GM18511 (cell line): ENCODE data around the gene DMD.

Source experiments
- ATAC-seq: cut with Tn5 transposase; IDR thresholded peaks from one replicate; pipeline ENCODE4 v1.9.1; 2021; ENCODE audit warnings: mild to moderate bottlenecking, moderate library complexity; ENCODE audit not compliant: unreplicated experiment

Gene DMD

DNA sequence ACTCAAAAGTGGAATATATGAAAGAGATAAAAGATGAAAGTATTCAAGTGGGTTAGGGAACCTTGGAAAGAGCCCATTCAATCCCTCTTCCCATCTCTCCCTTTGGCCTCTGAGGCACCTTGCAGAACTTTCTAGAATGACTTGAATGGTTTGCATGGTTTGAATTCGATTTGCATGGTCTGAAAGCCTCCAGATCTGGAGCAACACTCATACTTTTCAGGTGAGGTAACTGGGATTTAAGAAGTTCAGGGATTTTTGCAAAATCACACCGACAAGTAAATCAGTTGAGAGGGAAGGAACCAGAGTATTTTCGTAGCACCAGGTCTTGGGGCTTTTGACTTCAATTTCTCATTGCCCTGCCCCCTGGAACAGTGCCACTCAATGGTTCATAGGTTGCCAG is 1663.5 kb downstream of the DMD start:
- ATAC-seq, result no peak

DNA sequence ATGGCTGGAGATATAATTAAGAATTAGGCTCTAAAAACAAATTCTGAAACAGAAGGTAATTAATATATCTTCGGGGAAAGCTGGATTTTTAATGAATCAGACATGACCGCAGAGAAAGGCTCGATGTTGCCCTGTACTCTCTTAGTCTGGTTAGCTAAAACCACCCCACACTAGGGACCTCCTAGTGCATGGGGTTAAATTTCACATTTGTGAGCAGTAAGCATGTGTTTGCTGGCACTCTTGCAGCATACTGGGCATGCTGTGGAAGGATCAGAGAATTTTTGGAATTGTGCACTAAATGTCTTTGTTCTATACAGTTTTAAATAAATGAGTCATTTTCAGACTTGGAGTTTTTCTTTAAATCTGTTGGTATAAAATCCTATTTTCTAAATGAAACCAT is 1663.9 kb downstream of the DMD start:
- ATAC-seq, result no peak

DNA sequence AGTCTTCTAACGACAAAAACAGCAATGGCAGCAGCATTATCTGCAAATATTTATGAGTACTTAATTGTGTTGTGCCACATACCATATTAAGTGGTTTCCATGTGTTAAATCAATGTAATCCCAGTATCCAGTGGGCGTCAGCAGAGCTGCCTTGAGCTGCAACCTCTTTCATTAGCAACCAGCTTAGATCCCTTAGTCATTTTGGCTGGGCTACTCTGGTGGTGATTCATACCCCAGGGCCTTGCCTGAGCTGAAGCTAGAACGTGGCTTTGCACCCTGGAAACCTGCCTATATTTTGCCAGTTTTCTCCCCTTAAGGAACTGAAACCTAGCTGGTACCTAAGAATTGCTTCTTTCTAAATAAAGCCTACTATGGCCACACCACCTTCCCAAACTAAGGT is 1665.2 kb downstream of the DMD start:
- ATAC-seq, result no peak

DNA sequence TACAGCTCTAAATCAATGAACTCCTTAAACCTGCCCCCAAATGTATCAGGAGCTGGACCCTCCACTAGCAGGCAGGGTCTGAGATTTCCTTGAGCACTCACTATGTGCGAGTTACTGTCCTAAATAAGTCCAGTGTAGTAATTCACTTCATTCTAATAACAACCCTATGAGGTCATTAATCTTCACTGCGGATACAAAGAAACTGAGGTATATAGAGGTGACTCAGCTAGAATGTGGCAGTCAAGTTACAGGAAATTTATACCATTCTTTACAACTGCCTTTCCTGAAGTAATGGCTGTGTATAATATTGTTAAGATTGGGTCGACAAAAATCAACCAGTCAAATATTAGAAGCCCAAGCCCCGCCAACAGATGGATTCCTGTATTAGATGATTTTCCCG is 1665.6 kb downstream of the DMD start:
- no peak for ATAC-seq

DNA sequence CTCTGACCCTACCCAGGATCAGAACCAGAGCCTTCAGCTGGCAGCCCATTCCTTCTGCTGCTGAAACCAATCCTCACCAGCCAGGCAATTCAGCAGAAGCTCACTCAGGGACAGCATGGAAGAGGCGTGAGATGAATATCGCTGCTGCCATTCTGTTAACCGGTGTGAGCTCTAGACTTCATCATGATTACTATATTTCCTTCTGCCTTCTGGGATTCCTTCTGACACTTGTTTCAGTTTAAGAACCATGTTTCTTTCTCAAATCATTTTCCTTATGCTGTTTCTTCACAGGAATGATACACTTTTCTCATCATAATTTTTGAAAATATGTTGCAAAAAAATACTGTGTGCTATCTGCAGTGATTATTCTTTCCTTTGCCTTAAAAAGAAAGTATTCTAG is 1666.2 kb downstream of the DMD start:
- ATAC-seq, result no peak

DNA sequence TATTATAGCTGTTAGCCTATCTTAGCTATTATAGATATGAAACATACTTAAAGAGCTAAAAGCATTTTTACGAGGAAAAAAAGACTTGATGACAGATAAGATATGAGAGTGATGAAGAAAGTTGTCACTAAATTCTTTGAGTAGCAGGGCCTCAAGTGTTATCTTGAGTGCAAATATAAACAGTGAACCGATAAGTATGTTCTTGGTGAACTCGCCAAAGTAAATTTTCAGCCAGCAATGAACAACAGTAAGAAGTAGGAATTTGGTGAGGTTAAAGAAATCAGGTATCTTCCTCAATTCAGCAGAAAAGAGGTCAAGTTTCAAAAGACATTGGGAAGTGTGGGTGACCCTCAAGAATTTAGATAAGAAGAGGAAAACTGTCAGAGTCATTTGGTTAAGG is 1667.7 kb downstream of the DMD start:
- ATAC-seq, result no peak

DNA sequence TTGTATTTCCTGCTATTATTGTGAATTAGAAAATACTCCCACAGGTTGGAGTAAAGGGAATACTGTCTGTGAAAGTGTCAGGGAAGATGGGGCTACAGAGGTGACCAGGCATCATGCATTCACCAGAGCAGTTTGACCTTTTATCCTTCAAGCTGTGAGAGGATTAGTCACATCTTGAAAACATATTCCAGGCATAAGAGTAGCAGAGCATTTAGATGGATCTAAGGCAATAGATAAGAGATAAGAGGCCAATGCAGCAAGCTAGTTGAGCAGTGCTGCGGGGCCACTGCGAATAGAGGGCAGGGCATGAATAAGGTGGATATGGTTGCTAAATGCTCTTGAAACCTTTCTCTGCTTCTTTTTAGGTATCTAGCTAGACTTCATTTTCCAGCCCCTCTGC is 1668.8 kb downstream of the DMD start:
- ATAC-seq, result no peak

DNA sequence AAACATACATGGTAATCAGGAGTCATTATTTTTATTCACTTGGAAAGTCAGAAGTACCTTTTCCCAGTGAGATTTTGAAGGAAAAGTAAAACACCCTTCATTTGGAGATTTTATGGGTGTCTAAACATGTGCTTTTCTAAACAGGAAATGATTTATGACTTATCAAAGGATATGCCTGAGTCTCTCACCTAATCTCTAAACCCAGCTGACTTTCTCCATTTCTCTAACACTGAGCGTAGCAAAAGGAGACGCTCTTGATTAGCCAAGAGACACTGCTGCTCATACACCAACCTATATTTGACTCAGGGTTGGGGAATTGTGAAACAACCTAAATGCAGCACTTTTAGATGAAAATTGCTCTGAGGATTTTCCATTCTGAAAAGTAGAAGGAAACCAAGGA is 1671.0 kb downstream of the DMD start:
- no peak for ATAC-seq

DNA sequence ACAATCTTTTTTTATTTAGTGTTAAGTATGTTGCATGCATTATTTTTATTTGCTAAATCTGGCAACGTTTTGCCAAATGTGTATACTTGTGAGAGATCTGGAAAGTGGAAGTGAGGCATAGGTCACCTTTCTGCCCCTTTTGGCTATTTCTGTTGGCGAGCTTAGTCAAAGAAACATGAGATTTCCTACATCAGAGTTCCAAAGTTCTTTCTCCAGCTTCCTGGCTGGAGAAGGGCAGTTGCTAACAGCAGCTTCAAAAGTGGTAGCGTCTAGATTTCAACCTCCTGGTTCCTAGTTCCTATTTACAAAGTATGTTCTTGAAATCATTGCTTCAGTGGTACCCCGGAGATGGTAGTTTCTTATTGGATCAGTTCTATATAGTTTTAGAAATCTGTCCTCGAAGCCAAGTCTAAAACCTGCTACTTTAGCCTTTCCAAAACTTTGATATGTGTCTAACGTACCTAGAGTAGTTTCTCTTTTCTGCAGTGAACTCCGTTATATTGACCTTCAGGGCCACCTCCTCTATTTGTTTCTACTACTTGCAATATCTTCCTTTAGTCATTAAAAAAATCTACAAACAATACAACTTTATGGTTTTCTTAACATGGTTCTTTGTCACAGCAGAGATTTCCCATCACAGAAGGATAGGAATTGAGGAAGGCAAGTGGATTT is 1683.8 kb downstream of the DMD start:
- no peak for ATAC-seq

DNA sequence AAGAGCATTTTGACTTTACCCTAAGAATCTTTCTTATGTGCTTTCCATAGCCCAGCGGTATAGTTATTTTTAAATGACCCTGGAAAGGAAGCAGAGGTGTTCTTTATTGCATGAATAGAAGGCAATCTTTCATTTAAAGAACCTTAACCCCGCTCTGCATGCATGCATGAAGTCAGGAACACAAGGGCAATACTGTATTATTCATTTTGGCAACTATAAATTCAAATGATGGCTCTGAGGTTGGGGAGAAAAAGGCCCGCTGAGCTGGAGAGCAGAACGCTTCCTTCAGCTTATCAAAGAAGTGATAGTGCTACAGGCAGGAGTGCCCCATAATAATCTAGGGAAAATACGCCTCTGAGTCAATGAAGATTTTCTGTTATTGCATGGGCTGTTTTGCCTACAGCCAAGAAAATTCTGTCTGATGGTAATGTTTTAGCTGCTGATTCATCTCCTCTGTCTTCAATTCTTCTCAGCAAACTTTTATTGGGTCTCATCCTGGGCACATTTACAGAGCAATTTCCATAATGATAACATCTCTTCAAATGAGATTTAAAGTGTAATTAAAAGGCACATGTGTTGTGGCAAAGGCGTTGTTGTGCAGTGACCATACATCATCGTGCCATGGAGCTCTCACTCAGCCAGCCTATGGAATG is 1687.3 kb downstream of the DMD start:
- ATAC-seq, result no peak

DNA sequence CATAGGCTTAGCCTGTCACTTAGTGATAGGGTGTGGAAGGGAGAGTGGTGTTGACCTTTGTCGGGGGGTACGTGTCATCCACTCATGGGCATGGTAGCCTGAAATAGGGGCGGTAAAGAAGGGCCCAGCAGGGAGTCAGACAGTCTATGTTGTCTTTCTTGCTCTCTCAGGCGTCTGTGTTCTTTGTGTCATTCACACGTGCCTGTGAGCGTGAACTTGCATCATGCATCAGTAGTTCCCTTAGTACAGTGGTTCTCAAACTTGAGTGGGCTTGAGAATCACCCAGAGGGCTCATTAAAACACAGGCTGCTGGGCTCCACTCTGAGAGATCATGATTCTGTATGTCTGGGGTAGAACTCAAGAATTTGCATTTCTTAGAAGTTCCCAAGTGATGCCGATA is 1688.6 kb downstream of the DMD start:
- ATAC-seq, result no peak

DNA sequence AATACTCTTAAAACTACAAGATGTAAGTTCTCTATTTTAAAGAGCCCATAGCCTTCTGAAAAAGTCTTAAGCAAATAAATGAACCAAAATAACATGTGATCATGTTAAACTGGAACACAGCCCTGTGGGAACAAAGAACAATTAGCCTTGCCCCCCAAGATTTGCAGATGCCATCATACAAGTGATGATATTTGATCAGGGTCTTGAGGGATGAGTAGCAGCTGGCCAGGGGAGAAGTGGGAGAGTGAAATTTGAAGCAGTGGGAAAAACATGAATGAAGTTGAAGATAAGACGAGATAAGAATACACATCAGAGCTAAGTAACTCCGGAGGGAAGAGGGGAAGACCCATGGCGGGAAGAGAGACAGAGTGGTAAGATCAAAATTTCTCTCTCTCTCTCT is 1689.4 kb downstream of the DMD start:
- no peak for ATAC-seq

DNA sequence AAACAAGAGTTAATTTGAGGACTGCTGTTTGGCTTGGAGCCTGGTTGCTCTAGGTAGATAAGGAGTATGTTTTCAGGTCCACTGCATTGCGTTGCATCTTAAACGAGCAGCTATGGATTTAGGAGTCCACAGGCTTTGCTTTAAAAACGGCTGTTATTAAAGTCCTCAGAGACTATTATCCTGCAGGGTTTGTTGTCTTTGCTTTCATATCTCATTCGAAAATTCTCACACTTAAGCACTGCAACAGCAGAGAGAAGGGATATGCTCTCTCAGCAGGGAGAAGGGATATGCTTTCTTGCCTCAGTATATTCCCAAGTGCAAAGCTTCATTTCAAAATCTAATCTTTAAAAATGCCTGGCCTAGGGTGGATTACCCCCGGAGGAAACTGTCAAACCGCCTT is 1694.8 kb downstream of the DMD start:
- no peak for ATAC-seq

DNA sequence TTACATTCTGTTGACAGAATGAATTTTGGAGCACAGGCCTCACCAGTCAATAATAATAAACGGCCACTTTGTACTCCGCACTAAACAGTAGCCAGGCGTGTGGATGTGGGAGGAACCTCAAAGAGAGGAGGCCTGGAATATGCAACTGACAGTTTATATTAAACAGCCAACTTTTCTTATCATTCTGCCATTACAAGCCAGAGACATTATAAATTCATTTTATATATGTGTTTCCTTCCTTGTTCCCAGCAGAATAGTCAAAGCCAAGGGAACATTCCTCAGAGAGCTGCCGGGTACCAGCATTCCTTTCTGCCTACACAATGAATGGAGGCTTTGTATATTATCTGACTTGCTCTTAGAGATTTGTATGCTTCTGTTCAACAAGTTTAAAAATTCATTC is 1703.0 kb downstream of the DMD start:
- ATAC-seq, result no peak

DNA sequence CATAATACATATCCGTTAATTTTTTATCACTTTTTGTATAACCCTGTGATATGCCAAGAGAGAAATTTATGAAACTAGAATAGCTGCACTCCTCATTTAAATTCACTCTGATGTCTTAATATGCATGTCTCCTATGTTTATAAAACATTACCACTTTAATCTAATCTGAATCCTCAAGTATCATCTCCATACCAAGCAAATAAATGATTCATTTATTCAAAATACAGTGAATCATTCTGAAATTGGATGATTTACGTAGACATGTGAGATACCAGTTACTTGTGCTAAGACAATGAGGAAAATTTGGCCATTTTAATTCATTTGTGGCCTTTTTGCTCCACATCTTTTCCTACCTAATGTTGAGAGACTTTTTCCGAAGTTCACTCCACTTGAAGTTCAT is 1704.4 kb downstream of the DMD start:
- no peak for ATAC-seq

DNA sequence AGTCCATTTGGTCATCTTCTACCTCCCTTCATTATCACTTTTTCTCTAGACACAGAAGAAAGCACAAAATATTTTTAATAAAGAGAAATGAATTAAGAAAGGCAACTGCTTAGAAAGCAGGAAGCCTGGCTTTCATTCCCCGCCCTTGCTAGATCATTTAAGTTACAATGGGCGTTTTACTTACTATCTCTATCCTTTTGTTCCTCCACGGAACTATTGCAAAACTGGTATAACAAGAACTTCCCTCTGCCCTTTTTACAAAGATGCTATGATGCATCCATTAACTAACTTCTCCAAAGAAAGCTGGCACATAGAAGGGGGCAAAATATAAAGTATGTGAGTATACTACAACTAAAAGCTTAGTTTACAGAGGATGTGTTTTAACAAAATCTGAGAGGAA is 1705.0 kb downstream of the DMD start:
- no peak for ATAC-seq

DNA sequence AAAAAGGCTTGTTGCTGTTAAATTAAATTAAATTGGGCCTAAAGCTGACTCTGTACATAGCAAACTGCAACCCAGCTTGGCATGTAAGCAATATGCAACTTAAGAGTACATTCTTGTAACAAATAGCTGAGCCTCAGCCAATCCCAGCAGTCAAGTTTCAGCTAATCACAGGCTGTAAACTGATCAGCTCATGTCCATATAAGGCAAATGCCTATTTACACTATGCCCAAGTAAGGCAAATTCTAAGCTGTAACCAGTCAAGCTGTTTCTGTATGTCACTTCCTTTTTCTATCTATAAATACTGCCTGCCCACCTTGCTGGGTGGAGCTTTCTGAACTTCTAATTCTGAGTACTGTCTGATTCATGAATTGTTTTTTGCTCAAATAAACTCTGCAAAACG is 1710.4 kb downstream of the DMD start:
- ATAC-seq, result no peak

DNA sequence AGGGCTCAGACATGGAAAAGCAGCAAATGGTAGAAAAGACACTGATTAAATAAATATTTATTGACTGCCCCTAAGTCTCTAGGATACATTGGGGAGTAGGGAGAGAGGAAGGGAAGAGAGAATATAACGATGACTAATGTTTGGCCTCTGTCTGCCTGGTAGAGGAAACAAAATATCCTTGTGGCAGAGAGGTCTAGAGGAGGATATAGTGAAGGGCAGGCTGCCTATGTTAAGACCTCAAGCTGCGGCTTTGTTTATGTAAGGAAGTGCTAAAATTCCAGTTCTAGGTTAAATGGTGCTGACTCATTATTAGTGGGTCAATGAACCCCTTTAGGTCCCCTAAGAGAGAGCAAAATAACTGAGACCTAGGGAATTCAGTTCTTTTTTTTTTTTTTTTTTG is 1712.2 kb downstream of the DMD start:
- ATAC-seq, result no peak

DNA sequence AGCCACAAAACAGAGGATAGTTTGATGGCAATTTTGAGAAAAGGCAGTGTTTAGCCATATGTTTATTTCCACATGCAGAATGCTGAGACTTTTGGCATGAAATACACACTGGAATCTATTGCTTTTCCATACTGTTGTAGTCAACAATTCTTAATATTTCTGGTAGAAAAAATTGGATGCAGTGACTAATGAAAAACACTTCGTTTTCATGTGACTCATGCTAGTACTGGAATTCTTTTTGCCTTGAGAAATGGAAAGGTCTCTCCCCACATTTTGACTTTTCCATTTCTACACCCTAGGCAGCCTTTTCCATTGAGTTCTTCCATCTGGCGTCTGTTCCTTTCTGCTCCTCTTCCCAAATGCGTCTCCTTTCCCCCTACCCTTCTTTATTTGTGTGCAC is 1714.3 kb downstream of the DMD start:
- no peak for ATAC-seq

DNA sequence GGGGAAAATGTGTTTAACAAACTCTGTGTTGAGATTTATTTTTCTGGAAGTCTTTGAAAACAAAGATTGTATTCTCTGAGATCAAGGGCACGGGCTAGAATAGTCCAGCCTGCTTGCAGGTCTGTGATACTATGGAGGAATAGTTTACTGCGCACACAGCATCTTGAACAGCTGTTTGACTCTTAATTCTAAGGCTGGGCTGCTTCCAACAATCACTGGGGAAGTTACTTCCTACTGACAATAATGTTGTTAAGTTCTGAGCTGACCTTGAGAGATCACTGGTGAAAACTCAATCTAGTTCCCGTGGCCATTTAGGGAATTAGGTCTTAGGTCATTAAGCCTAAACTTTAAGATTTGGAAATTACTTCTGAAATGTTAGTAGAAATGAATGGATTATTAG is 1723.4 kb downstream of the DMD start:
- no peak for ATAC-seq

DNA sequence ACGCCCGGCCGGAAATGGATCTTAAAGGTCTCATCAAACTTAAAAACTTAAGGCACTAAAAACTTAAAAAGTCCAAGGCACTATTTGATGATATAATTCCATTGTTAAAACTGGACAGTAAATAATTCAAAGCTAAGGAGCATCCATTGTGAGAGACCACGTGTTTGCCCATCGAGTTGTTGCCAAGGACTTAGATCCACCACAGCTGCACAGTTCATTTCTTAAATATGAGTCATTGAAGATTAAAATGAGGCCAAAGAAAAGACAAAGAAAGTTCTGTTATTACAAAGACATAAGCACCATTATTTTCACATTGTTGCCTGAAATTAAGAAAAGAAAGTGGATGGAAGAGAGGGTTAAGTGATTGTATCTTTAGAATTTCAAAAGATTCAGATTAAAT is 1728.0 kb downstream of the DMD start:
- ATAC-seq, result no peak

DNA sequence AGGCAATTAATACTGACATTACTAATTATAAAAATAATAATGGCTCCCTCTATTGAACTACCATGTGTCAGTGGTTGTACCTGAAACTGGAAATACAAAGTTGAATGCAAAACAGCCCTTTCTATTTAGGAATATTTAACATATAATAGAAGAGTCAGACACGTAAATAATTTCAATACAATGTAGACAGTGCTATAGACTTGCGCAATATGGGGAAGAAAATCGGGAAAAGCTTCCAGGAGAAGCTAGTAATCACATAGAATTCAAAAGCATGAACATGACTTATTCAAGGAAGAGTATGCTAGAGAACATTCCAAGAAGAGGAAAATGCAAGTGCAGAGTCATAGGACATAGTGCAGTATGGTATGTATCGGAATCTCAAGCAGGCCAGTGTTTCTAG is 1730.7 kb downstream of the DMD start:
- ATAC-seq, result no peak

DNA sequence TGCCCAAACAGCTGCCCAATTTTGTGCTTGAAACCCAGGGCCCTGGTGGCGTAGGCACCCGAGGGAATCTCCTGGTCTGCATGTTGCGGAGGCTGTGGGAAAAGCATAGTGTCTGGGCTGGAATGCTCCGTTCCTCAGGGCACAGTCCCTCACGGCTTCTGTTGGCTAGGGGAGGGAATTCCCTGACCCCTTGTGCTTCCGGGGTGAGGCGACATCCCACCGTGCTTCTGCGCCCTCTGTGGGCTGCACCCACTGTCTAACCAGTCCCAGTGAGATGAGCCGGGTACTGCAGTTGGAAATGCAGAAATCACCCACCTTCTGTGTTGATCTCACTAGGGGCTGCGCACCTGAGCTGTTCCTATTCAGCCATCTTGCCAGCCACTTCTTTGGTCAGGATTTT is 1740.1 kb downstream of the DMD start:
- no peak for ATAC-seq
